Measurements from ENCODE around the gene KCTD13.

The KCTD13 gene

DNA sequence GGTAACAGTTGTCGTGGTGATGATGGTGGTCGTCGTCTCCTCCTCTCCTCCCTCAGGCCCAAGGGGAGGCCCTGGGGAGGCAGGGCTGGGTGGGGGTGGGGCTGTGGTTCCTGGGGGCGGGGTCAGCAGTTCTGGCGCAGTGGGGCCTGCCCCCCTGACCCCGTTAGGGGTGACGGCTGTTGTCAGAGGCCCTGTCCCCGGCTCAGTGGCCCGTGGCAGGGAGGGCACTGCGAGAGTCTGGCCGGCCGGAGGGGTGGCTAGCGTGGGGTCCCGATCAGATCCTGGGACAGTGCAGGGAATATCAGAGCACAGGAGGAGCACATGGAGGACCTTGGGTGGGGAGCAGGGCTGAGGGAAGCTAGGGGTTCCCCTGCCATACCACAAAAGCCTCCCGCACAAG, 29.2 kb downstream of the KCTD13 start:
- Histone ChIP-seq H4K8ac (ENCODE audit: low read length) (no peak overlapping the region), H3K23ac (ENCODE audit: low read length in 2 of 2) (no peak overlapping the region), H3K4ac (ENCODE audit: low read depth in 1 of 2, low read length in 2 of 2) (no peak overlapping the region), H2BK120ac (ENCODE audit: low read depth, low read length) (no peak overlapping the region), H3K9ac (ENCODE audit: low read length) (no peak overlapping the region), H3K14ac (ENCODE audit: low read length in 2 of 2) (no peak overlapping the region), H3K27me3 (ENCODE audit: control insufficient read depth in 1 of 2, insufficient read depth in 1 of 2, low read length in 2 of 2) (peaks cover 0 to 34% of the 10 kb centered on the region in 2 experiments), H2BK5ac (ENCODE audit: low read depth, low read length, poor library complexity, severe bottlenecking) (no peak overlapping the region), H2AK5ac (ENCODE audit: low read length, severe bottlenecking) (no peak overlapping the region), H3K9me3 (ENCODE audit: control insufficient read depth, low read length) (no peaks in the 10 kb centered on the region), H3K18ac (ENCODE audit: low read depth in 1 of 2, low read length in 2 of 2) (no peak overlapping the region), H3K4me1 (ENCODE audit: control insufficient read depth, insufficient read depth, low read depth, low read length) (peaks cover 29% of the 10 kb centered on the region), H4K91ac (ENCODE audit: low read length) (no peak overlapping the region), H3K36me3 (ENCODE audit: control insufficient read depth in 1 of 2, insufficient read depth in 2 of 2, low read depth in 1 of 2, low read length in 2 of 2) (peaks cover 0 to 19% of the 10 kb centered on the region in 2 experiments), H3K4me3 (ENCODE audit: insufficient read depth in 1 of 2, low read depth in 1 of 2, low read length in 2 of 2) (no peak overlapping the region), H3K4me2 (ENCODE audit: low read length, poor library complexity, severe bottlenecking) (no peak overlapping the region), H3K79me1 (replicated peaks; ENCODE audit: low read length, poor library complexity, severe bottlenecking) (peaks cover 16% of the 10 kb centered on the region), H2BK15ac (ENCODE audit: low read depth, poor library complexity, severe bottlenecking) (no peak overlapping the region), H2AFZ (ENCODE audit: low read depth, low read length) (no peak overlapping the region), H3K27ac (ENCODE audit: low read length, poor library complexity, severe bottlenecking) (no peak overlapping the region), H2BK12ac (ENCODE audit: low read length in 2 of 2) (no peak overlapping the region)
- 81% methylated on average over 14 of the region's 15 CpGs for WGBS
- DNase-seq: no peak

DNA sequence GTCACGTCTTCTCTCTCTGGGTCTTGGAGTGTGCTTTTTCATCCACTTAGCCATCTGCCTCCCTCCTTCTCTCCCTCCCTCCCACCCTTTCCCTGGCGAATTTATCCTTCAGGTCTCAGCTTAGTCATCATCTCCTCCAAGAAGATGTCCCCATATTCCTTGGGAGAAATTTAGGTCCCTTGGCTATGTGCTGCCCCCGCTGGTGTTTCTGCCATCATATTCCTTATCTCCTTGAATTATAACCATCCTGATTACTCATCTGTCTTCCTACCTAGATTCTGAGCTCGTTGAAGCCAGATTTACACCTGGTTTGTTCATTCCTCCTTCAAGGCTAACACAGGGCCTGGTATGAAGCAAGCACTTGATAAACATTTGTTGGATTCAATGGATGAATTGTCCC, 31.7 kb downstream of the KCTD13 start:
- DNase-seq: no peak
- peaks cover 0 to 17% of the 10 kb centered on the region in 2 experiments for H3K36me3 ChIP-seq (ENCODE audit: control insufficient read depth in 1 of 2, insufficient read depth in 2 of 2, low read depth in 1 of 2, low read length in 2 of 2)
- H4K8ac ChIP-seq (ENCODE audit: low read length): no peak overlapping the region
- no peak overlapping the region for H2BK5ac ChIP-seq (ENCODE audit: low read depth, low read length, poor library complexity, severe bottlenecking)
- H2AFZ ChIP-seq (ENCODE audit: low read depth, low read length): no peak overlapping the region
- no peak overlapping the region for H2AK5ac ChIP-seq (ENCODE audit: low read length, severe bottlenecking)
- H3K18ac ChIP-seq (ENCODE audit: low read depth in 1 of 2, low read length in 2 of 2): no peak overlapping the region
- peaks cover 14% of the 10 kb centered on the region for H3K4me1 ChIP-seq (ENCODE audit: control insufficient read depth, insufficient read depth, low read depth, low read length)
- no peak overlapping the region for H3K14ac ChIP-seq (ENCODE audit: low read length in 2 of 2)
- no peak overlapping the region for H3K4ac ChIP-seq (ENCODE audit: low read depth in 1 of 2, low read length in 2 of 2)
- H4K91ac ChIP-seq (ENCODE audit: low read length): no peak overlapping the region
- no peak overlapping the region for H2BK12ac ChIP-seq (ENCODE audit: low read length in 2 of 2)
- no peak overlapping the region for H3K23ac ChIP-seq (ENCODE audit: low read length in 2 of 2)
- no peak overlapping the region for H2BK15ac ChIP-seq (ENCODE audit: low read depth, poor library complexity, severe bottlenecking)
- no peak overlapping the region for H3K4me2 ChIP-seq (ENCODE audit: low read length, poor library complexity, severe bottlenecking)
- peaks cover 7% of the 10 kb centered on the region for H3K79me1 ChIP-seq (replicated peaks; ENCODE audit: low read length, poor library complexity, severe bottlenecking)
- H3K27ac ChIP-seq (ENCODE audit: low read length, poor library complexity, severe bottlenecking): no peak overlapping the region
- peaks cover 0 to 34% of the 10 kb centered on the region in 2 experiments for H3K27me3 ChIP-seq (ENCODE audit: control insufficient read depth in 1 of 2, insufficient read depth in 1 of 2, low read length in 2 of 2)
- H3K4me3 ChIP-seq (ENCODE audit: insufficient read depth in 1 of 2, low read depth in 1 of 2, low read length in 2 of 2): no peak overlapping the region
- 74% methylated on average over 4 of the region's 4 CpGs for WGBS
- H2BK120ac ChIP-seq (ENCODE audit: low read depth, low read length): no peak overlapping the region
- H3K9me3 ChIP-seq (ENCODE audit: control insufficient read depth, low read length): no peaks in the 10 kb centered on the region
- H3K9ac ChIP-seq (ENCODE audit: low read length): no peak overlapping the region

DNA sequence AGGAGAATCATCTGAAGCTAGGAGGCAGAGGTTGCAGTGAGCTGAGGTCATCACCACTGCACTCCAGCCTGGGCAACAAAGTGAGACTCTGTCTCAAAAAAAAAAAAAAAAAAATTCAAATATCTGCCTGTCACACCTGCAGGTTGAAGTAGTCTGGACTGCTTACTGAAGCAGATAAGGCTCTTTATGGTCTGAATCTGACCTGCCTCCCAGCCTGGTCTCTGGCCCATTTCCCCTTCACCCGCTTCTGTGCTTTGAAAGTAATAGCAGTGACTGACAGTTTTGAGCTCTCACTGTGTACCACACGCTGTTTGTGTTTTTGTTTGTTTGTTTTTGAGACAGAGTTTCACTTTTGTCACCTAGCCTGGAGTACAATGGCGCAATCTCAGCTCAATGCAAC, 32.5 kb downstream of the KCTD13 start:
- Histone ChIP-seq H3K23ac (ENCODE audit: low read length in 2 of 2) (no peak overlapping the region), H3K4ac (ENCODE audit: low read depth in 1 of 2, low read length in 2 of 2) (no peak overlapping the region), H4K8ac (ENCODE audit: low read length) (no peak overlapping the region), H3K14ac (ENCODE audit: low read length in 2 of 2) (no peak overlapping the region), H3K4me3 (ENCODE audit: insufficient read depth in 1 of 2, low read depth in 1 of 2, low read length in 2 of 2) (no peak overlapping the region), H2AFZ (ENCODE audit: low read depth, low read length) (no peak overlapping the region), H3K36me3 (ENCODE audit: control insufficient read depth in 1 of 2, insufficient read depth in 2 of 2, low read depth in 1 of 2, low read length in 2 of 2) (peaks cover 0 to 19% of the 10 kb centered on the region in 2 experiments), H3K9me3 (ENCODE audit: control insufficient read depth, low read length) (no peaks in the 10 kb centered on the region), H3K4me1 (ENCODE audit: control insufficient read depth, insufficient read depth, low read depth, low read length) (peaks cover 11% of the 10 kb centered on the region), H2BK12ac (ENCODE audit: low read length in 2 of 2) (no peak overlapping the region), H2BK15ac (ENCODE audit: low read depth, poor library complexity, severe bottlenecking) (no peak overlapping the region), H3K4me2 (ENCODE audit: low read length, poor library complexity, severe bottlenecking) (no peak overlapping the region), H4K91ac (ENCODE audit: low read length) (no peak overlapping the region), H2BK120ac (ENCODE audit: low read depth, low read length) (no peak overlapping the region), H3K79me1 (replicated peaks; ENCODE audit: low read length, poor library complexity, severe bottlenecking) (peaks cover 4% of the 10 kb centered on the region), H2BK5ac (ENCODE audit: low read depth, low read length, poor library complexity, severe bottlenecking) (no peak overlapping the region), H3K9ac (ENCODE audit: low read length) (no peak overlapping the region), H3K27ac (ENCODE audit: low read length, poor library complexity, severe bottlenecking) (no peak overlapping the region), H3K27me3 (ENCODE audit: control insufficient read depth in 1 of 2, insufficient read depth in 1 of 2, low read length in 2 of 2) (peaks cover 0 to 29% of the 10 kb centered on the region in 2 experiments), H3K18ac (ENCODE audit: low read depth in 1 of 2, low read length in 2 of 2) (no peak overlapping the region), H2AK5ac (ENCODE audit: low read length, severe bottlenecking) (no peak overlapping the region)
- DNase-seq: no peak
- WGBS: 95% methylated on average over 2 of the region's 3 CpGs

DNA sequence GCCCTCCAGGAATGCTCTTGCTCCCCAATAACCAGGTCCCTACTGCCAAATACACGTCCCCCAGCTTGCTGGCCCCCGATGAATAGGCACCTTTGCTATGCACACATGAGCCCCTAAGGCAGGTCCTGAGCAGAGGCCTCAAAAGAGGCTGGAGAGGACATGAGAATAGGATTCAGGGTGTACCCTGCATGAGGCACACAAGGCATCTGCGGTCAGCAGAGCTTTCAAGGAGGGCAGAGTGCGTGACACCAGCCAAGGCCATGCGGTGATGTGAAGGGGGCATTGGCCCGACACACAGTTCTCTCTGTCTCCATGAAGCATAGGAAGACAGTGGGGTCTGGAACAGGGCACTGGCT, 33.6 kb downstream of the KCTD13 start:
- H4K91ac ChIP-seq (ENCODE audit: low read length): no peak overlapping the region
- H3K27me3 ChIP-seq (ENCODE audit: control insufficient read depth in 1 of 2, insufficient read depth in 1 of 2, low read length in 2 of 2): peaks cover 0 to 25% of the 10 kb centered on the region in 2 experiments

More for the DNA sequence above, 33.6 kb downstream of the KCTD13 start:
- no peak overlapping the region for H3K27ac ChIP-seq (ENCODE audit: low read length, poor library complexity, severe bottlenecking)
- H3K79me1 ChIP-seq (replicated peaks; ENCODE audit: low read length, poor library complexity, severe bottlenecking): no peaks in the 10 kb centered on the region
- peaks cover 0 to 27% of the 10 kb centered on the region in 2 experiments for H3K36me3 ChIP-seq (ENCODE audit: control insufficient read depth in 1 of 2, insufficient read depth in 2 of 2, low read depth in 1 of 2, low read length in 2 of 2)
- H3K9ac ChIP-seq (ENCODE audit: low read length): no peak overlapping the region
- no peak overlapping the region for H3K4ac ChIP-seq (ENCODE audit: low read depth in 1 of 2, low read length in 2 of 2)
- no peak overlapping the region for H3K14ac ChIP-seq (ENCODE audit: low read length in 2 of 2)
- no peak overlapping the region for H3K4me3 ChIP-seq (ENCODE audit: insufficient read depth in 1 of 2, low read depth in 1 of 2, low read length in 2 of 2)
- H2BK15ac ChIP-seq (ENCODE audit: low read depth, poor library complexity, severe bottlenecking): no peak overlapping the region
- no peak overlapping the region for H2BK120ac ChIP-seq (ENCODE audit: low read depth, low read length)
- no peak overlapping the region for H4K8ac ChIP-seq (ENCODE audit: low read length)
- no peak overlapping the region for H2BK12ac ChIP-seq (ENCODE audit: low read length in 2 of 2)
- no peak overlapping the region for H3K18ac ChIP-seq (ENCODE audit: low read depth in 1 of 2, low read length in 2 of 2)
- H3K9me3 ChIP-seq (ENCODE audit: control insufficient read depth, low read length): no peaks in the 10 kb centered on the region
- H2BK5ac ChIP-seq (ENCODE audit: low read depth, low read length, poor library complexity, severe bottlenecking): no peak overlapping the region
- peaks cover 2% of the 10 kb centered on the region for H3K4me1 ChIP-seq (ENCODE audit: control insufficient read depth, insufficient read depth, low read depth, low read length)
- no peak overlapping the region for H3K23ac ChIP-seq (ENCODE audit: low read length in 2 of 2)
- no peak for DNase-seq
- H2AK5ac ChIP-seq (ENCODE audit: low read length, severe bottlenecking): no peak overlapping the region
- 86% methylated on average over 6 of the region's 6 CpGs for WGBS
- no peak overlapping the region for H3K4me2 ChIP-seq (ENCODE audit: low read length, poor library complexity, severe bottlenecking)
- H2AFZ ChIP-seq (ENCODE audit: low read depth, low read length): no peak overlapping the region
